Upper lobe of right lung (tissue), 1 donor: ENCODE results near the gene GPRC5C. TPM values are rescaled to one million over a fixed set of nuclear protein-coding genes. Genes with fewer than 3 reads are reported as not detected.

Experiments
- ATAC-seq: fragments of 200-7000 bp; cut with Tn5 transposase; one replicate; pipeline ENCODE4 v1.9.1; 2020; ENCODE audit warnings: mild to moderate bottlenecking, moderate library complexity
- DNase-seq: peaks from one replicate; pipeline ENCODE4 v3.0.0-alpha.2; 2020
- H3K27ac ChIP-seq: fragments of 200-600 bp; one replicate; pipeline ENCODE4 v1.8.0; 2022
- H3K27me3 ChIP-seq: fragments of 200-600 bp; one replicate; pipeline ENCODE4 v1.8.0; 2022; ENCODE audit warnings: mild to moderate bottlenecking
- H3K36me3 ChIP-seq: fragments of 200-600 bp; one replicate; pipeline ENCODE4 v1.8.0; 2022
- H3K4me1 ChIP-seq: fragments of 200-600 bp; one replicate; pipeline ENCODE4 v1.8.0; 2022
- H3K4me3 ChIP-seq: fragments of 200-600 bp; one replicate; pipeline ENCODE4 v1.8.0; 2022; ENCODE audit warnings: mild to moderate bottlenecking
- H3K9me3 ChIP-seq: fragments of 200-600 bp; one replicate; pipeline ENCODE4 v1.8.0; 2022
- intact Hi-C: fragments of 100-400 bp; cut with DNase I; formaldehyde crosslinking; loops from one replicate; pipeline ENCODE4 v1.11.0; 2022
- total RNA-seq: library from RNA; stranded (reverse); fragmentation: NEBNext Ultra II Directional; extraction: Animal tissue kit (Norgen Biotek cat#: 25700); gene quantifications from one replicate; pipeline ENCODE4 v1.2.1, GENCODE V29; 2021
- TF ChIP-seq, protein P1 (sequence below): fragments of 200-600 bp; IDR thresholded peaks from one replicate; pipeline ENCODE4 v1.8.0; 2022; ENCODE audit warnings: antibody characterized with exemption
- donor health status: DM: no; HTN: yes; CAD: no; lungs with severe emphysema.

Gene GPRC5C
- total RNA-seq, 1 donor from 2014 or later = 48.6 TPM

DNA sequence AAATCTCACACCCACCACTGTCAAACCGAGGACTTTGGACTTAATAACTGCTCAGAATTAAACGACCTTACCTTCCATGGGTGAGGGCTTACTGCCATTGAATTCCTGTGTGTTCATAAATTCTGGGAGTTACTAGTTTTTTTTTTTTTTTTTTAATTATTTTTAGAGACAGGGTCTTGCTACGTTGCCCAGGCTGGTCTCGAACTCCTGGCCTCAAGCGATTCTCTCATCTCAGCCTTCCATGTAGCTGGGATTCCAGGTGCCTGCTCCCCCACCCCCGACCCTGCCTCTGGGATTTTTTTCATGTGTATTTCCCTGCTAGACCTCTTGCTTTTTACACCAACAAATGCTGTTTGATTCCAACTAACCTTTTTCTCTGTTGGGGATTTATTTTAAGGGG is 19.7 kb downstream of the GPRC5C start:
- H3K27ac ChIP-seq = no peak overlapping the region
- DNase-seq = no peak
- peaks cover 31% of the 10 kb centered on the region for H3K4me1 ChIP-seq
- intact Hi-C loops = no loop called here
- ATAC-seq = no peak
- no peak overlapping the region for H3K4me3 ChIP-seq
- H3K36me3 ChIP-seq = no peaks in the 10 kb centered on the region
- H3K9me3 ChIP-seq = no peaks in the 10 kb centered on the region
- H3K27me3 ChIP-seq = no peaks in the 10 kb centered on the region
- TF ChIP-seq, protein P1, sequence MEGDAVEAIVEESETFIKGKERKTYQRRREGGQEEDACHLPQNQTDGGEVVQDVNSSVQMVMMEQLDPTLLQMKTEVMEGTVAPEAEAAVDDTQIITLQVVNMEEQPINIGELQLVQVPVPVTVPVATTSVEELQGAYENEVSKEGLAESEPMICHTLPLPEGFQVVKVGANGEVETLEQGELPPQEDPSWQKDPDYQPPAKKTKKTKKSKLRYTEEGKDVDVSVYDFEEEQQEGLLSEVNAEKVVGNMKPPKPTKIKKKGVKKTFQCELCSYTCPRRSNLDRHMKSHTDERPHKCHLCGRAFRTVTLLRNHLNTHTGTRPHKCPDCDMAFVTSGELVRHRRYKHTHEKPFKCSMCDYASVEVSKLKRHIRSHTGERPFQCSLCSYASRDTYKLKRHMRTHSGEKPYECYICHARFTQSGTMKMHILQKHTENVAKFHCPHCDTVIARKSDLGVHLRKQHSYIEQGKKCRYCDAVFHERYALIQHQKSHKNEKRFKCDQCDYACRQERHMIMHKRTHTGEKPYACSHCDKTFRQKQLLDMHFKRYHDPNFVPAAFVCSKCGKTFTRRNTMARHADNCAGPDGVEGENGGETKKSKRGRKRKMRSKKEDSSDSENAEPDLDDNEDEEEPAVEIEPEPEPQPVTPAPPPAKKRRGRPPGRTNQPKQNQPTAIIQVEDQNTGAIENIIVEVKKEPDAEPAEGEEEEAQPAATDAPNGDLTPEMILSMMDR = no peak

DNA sequence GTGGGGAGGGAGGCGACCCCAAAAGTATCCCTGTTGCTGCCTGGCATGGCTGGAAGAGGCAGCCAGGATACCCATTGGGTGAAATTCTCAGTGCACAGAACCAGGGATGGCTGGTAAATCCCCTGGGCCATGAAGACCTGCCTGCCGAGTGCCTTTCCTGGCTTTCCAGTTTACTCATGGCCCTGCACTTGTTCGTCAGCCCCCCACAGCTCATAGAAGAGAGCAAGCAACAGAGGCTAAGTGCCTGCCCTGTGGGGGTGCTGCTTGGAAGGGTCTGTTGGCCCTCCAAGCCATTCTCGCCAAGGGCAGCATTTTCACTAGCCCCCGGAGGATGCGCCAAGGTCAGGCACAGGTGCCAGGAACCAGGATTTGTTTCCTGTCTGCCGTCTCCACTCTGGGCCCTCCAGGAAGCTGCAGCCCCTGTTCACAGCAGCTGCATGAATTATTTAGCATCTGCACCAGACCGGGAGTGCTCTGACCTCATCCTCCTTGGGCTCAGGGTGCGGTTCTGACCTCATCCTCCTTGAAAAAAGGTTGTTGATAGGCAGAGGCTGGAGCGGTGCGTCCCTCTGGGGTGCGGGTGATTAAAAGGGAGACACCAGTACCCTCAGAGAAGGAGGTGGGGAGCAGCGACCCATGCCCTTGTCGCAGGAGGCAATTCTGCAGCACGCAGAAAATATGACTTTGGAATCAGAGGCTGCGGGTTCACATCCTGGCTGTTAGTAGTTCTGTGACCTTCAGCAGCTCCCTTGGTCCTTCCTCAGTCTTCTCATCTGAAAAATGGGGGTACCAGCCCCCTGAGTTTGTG is 20.3 kb downstream of the GPRC5C start:
- intact Hi-C loops = no loop called here
- Histone ChIP-seq H3K9me3 (no peaks in the 10 kb centered on the region), H3K4me1 (peaks cover 26% of the 10 kb centered on the region), H3K27ac (no peak overlapping the region), H3K27me3 (no peaks in the 10 kb centered on the region), H3K4me3 (no peak overlapping the region), H3K36me3 (no peaks in the 10 kb centered on the region)
- no peak for DNase-seq
- ATAC-seq = no peak
- TF ChIP-seq, protein P1 = no peak

DNA sequence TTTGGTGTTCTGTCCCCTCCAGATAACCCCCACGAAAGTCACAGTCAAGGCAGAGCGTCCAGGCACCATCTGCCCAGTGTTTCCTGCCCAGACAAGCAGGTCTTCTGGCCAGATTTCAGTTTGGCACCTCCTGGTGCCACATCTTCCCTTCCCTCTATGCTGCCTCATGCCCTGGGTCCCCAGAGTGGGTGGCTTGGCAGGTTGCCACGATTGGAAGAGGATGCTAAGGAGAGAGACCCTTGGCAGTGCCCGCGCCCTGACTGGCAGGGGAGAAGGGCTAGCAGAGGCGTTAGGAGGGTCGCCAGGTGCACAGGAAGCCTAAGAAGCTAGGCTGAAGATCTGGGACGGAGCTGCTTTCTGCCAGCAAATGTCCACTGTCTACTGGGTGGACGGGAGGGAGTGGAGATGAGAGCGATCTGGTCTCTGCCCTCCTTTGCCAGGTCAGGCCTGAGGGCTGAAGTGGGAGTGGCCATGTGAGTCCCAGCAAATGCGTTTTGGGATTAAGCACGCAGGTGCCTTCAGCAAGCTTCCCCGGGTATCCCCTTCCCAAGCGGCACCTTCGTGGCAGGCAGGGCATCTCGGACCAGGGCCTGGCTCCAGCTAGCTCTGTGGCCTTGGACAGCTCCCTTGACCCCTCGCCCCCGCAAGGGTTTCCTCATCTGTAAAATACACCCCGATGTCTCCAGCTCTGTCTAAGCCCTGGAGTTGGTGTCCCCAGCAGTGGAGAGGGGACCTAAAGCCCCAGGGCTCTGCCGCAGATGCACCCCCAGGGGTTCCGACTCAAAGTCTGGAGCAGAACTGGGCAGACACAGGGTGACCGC is 21.2 kb downstream of the GPRC5C start:
- TF ChIP-seq, protein P1 = no peak

DNA sequence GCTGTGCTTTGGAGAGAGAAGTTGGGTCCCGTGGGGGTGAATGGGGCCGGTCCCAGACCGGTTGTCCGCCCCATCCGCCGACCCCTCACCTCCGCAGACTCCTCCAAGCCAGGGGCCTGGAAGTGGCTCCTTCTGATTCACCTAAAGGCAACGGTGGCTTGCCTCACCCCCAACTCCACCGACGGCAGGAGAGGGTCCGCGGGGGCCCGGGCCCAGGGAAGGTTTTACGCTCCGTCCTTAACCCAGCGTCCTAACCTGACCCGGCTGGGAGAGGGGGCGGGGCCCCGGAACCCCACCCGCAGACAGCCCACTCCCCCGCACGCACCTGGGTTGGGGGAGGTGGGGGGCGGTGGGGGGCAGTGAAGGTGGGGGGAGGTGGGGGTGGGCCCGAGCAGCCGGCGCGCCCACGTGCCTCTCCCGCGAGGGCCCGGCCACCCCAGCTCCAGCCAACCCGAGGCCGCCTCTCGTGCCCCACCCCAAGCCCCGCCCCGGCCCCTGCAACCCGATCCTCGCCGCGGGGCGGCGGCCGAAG is 21.8 kb downstream of the GPRC5C start:
- H3K4me3 ChIP-seq = peak overlapping the region; percentile 50
- H3K36me3 ChIP-seq = no peaks in the 10 kb centered on the region
- peak overlapping the region; percentile 88 for H3K27ac ChIP-seq
- no peaks in the 10 kb centered on the region for H3K27me3 ChIP-seq
- TF ChIP-seq, protein P1 = no peak
- H3K4me1 ChIP-seq = peaks cover 31% of the 10 kb centered on the region
- DNase-seq (no peak), ATAC-seq (no peak)
- no peaks in the 10 kb centered on the region for H3K9me3 ChIP-seq
- intact Hi-C loops = no loop called here

More for the DNA sequence above, 21.2 kb downstream of the GPRC5C start:
- ATAC-seq (no peak), DNase-seq (no peak)
- intact Hi-C loops = no loop called here
- Histone ChIP-seq H3K27me3 (no peaks in the 10 kb centered on the region), H3K4me1 (peaks cover 31% of the 10 kb centered on the region), H3K4me3 (peak overlapping the region; percentile 50), H3K9me3 (no peaks in the 10 kb centered on the region), H3K27ac (peak overlapping the region; percentile 88), H3K36me3 (no peaks in the 10 kb centered on the region)

DNA sequence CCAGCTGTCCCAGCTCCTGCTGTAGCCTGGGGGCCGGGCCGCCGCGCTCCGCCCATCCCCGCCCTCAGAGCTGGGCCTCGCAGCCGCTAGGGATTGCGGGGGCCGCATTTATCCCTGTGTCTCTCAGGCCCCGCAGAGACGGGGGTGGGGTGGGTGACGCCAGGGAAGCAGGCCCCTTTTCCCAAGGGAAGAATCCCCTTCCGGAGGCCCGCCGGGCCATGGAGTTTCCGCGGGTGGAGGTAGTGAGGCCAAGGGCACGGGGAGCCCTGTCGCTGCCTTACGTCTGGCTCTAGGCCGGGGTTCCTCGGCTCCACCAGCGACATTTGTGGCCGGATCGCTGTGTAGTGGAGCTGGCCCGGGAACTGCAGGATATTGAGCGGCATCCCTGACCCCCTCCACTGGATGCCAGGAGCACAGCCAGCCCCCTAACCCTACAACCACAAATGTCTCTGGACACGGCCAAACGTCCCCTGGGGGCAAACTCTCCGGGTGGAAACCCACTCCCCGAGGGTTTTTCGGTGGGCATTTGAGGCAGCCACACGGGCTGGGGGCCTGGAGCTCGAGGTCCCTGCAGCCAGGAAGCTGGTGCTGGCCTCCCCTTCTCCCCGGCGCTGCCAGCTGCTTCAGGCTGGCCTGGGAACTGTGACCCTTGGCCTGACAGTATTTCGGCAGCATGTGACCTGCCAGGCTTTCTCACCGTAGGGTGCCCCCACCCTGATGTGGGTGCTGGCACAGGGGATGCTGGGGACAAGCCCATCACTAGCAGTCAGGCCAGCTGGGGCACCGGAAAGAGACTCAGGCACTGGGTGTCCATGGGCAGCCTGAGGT is 22.5 kb downstream of the GPRC5C start:
- Histone ChIP-seq H3K4me3 (peak overlapping the region; percentile 50), H3K27me3 (no peaks in the 10 kb centered on the region), H3K9me3 (no peaks in the 10 kb centered on the region), H3K27ac (peak overlapping the region; percentile 88), H3K36me3 (no peaks in the 10 kb centered on the region), H3K4me1 (peaks cover 31% of the 10 kb centered on the region)
- DNase-seq (peak; percentile 96), ATAC-seq (peak; percentile 96)
- intact Hi-C loops = loop anchor here (5.0 kb wide), 1 partner anchor 77 kb away; no protein-coding TSS in a partner anchor
- TF ChIP-seq, protein P1 = peak; percentile 28
